Karpas-422 (cell line): Measurements from ENCODE around the gene EPS8. TPM values are rescaled to one million over a fixed set of nuclear protein-coding genes. Genes with fewer than 3 reads are reported as not detected.

Experiments
- DNase-seq: peaks from one replicate; pipeline ENCODE4 v3.0.0-alpha.2; 2015
- H2AFZ ChIP-seq: fragments of 200-600 bp; sonication (generic); 2 replicates; pipeline ENCODE4 v1.6.1; 2014; ENCODE audit warnings: antibody characterized with exemption, low read length, mixed read lengths
- H3K27ac ChIP-seq: fragments of 200-600 bp; sonication (generic); 2 replicates; pipeline ENCODE4 v1.5.1; 2014; ENCODE audit warnings: mild to moderate bottlenecking, low read length, moderate library complexity
- H3K27me3 ChIP-seq: fragments of 200-600 bp; sonication (generic); 2 replicates; pipeline ENCODE4 v1.6.1; 2014; ENCODE audit warnings: low read length, mixed read lengths
- H3K36me3 ChIP-seq: fragments of 200-600 bp; sonication (generic); 2 replicates; pipeline ENCODE4 v1.6.1; 2014; ENCODE audit warnings: low read length, mixed read lengths; ENCODE audit not compliant: insufficient read depth
- H3K4me1 ChIP-seq: fragments of 200-600 bp; sonication (generic); 2 replicates; pipeline ENCODE4 v1.6.1; 2014; ENCODE audit warnings: mild to moderate bottlenecking, low read length, mixed read lengths
- H3K4me2 ChIP-seq: fragments of 200-600 bp; sonication (generic); 2 replicates; pipeline ENCODE4 v1.6.1; 2014; ENCODE audit warnings: low read length, low read depth, mild to moderate bottlenecking; ENCODE audit not compliant: poor library complexity, severe bottlenecking
- H3K4me3 ChIP-seq: fragments of 200-600 bp; sonication (generic); 2 replicates; pipeline ENCODE4 v1.5.1; 2014; ENCODE audit warnings: mild to moderate bottlenecking, antibody characterized with exemption, low read length, mixed read lengths
- H3K79me2 ChIP-seq: fragments of 200-600 bp; sonication (generic); 2 replicates; pipeline ENCODE4 v1.6.1; 2014; ENCODE audit warnings: mild to moderate bottlenecking, low read length, mixed read lengths
- H3K9ac ChIP-seq: fragments of 200-600 bp; sonication (generic); 2 replicates; pipeline ENCODE4 v1.6.0; 2014; ENCODE audit warnings: low read length
- H3K9me2 ChIP-seq: fragments of 200-600 bp; sonication (generic), shearing (Covaris generic); replicated peaks from 2 replicates; pipeline ENCODE4 v1.6.0; 2014; ENCODE audit warnings: mild to moderate bottlenecking, low read length, moderate library complexity; ENCODE audit not compliant: insufficient read depth
- H3K9me3 ChIP-seq: fragments of 300-700, 200-600 bp; sonication (generic); 2 replicates; pipeline ENCODE4 v1.6.1; 2014; ENCODE audit warnings: low read length, mixed read lengths
- H4K20me1 ChIP-seq: fragments of 200-600 bp; sonication (generic); 2 replicates; pipeline ENCODE4 v1.6.1; 2014; ENCODE audit warnings: mild to moderate bottlenecking, antibody characterized with exemption, low read length, low read depth; ENCODE audit not compliant: insufficient read depth
- total RNA-seq: library from RNA; depleted of rRNA; stranded (reverse); fragments of >200 nt; shearing (Covaris generic); gene quantifications from 2 replicates; pipeline ENCODE4 v1.2.3, GENCODE V29; 2014; ENCODE audit warnings: low replicate concordance

Gene EPS8
- total RNA-seq, 1 experiment from 2014 or later, result not detected

GRCh38 chr12:15824516-15824915 is 35.3 kb upstream of the EPS8 start:
- H4K20me1 ChIP-seq, result no peaks in the 10 kb centered on the region
- no peaks in the 10 kb centered on the region for H3K79me2 ChIP-seq
- H3K36me3 ChIP-seq, result no peaks in the 10 kb centered on the region
- no peaks in the 10 kb centered on the region for H3K27me3 ChIP-seq
- no peaks in the 10 kb centered on the region for H3K9me2 ChIP-seq
- H3K4me3 ChIP-seq, result no peak overlapping the region
- no peak overlapping the region for H2AFZ ChIP-seq
- H3K9me3 ChIP-seq, result no peaks in the 10 kb centered on the region
- H3K9ac ChIP-seq, result no peak overlapping the region
- H3K4me2 ChIP-seq, result no peak overlapping the region
- H3K27ac ChIP-seq, result no peak overlapping the region
- H3K4me1 ChIP-seq, result no peaks in the 10 kb centered on the region
- DNase-seq, result no peak

- DNase-seq, result no peak
- Histone ChIP-seq H3K36me3 (no peaks in the 10 kb centered on the region), H3K4me3 (no peak overlapping the region), H4K20me1 (no peaks in the 10 kb centered on the region), H3K27ac (no peak overlapping the region), H2AFZ (no peak overlapping the region), H3K9me3 (no peaks in the 10 kb centered on the region), H3K79me2 (no peaks in the 10 kb centered on the region), H3K4me2 (no peak overlapping the region), H3K27me3 (no peaks in the 10 kb centered on the region), H3K9ac (no peak overlapping the region), H3K4me1 (no peaks in the 10 kb centered on the region), H3K9me2 (no peaks in the 10 kb centered on the region)
These were observed 34.4 kb upstream of the EPS8 start for GRCh38 chr12:15823360-15824128.

- H3K4me2 ChIP-seq, result no peak overlapping the region
- H3K36me3 ChIP-seq, result no peaks in the 10 kb centered on the region
- H3K27me3 ChIP-seq, result no peaks in the 10 kb centered on the region
- H3K4me3 ChIP-seq, result no peak overlapping the region
- no peaks in the 10 kb centered on the region for H3K9me3 ChIP-seq
- DNase-seq, result no peak
- H3K27ac ChIP-seq, result no peak overlapping the region
- H3K4me1 ChIP-seq, result no peaks in the 10 kb centered on the region
- H3K9ac ChIP-seq, result no peak overlapping the region
- no peaks in the 10 kb centered on the region for H3K9me2 ChIP-seq
- H3K79me2 ChIP-seq, result no peaks in the 10 kb centered on the region
- no peaks in the 10 kb centered on the region for H4K20me1 ChIP-seq
- H2AFZ ChIP-seq, result no peak overlapping the region
These were observed 30.7 kb upstream of the EPS8 start for GRCh38 chr12:15819644-15820437.

- Histone ChIP-seq H3K4me2 (no peak overlapping the region), H3K9ac (no peak overlapping the region), H3K9me3 (no peaks in the 10 kb centered on the region), H3K4me1 (no peaks in the 10 kb centered on the region), H3K79me2 (no peaks in the 10 kb centered on the region), H3K27ac (no peak overlapping the region), H3K9me2 (no peaks in the 10 kb centered on the region), H2AFZ (no peak overlapping the region), H4K20me1 (no peaks in the 10 kb centered on the region), H3K27me3 (no peaks in the 10 kb centered on the region), H3K36me3 (no peaks in the 10 kb centered on the region), H3K4me3 (no peak overlapping the region)
- no peak for DNase-seq
These were observed 29.2 kb upstream of the EPS8 start for GRCh38 chr12:15818418-15818817.

- Histone ChIP-seq H3K9ac (no peak overlapping the region), H3K4me2 (no peak overlapping the region), H4K20me1 (no peaks in the 10 kb centered on the region), H3K27me3 (no peaks in the 10 kb centered on the region), H3K9me3 (no peaks in the 10 kb centered on the region), H3K4me3 (no peak overlapping the region), H3K4me1 (no peaks in the 10 kb centered on the region), H2AFZ (no peak overlapping the region), H3K9me2 (no peaks in the 10 kb centered on the region), H3K27ac (no peak overlapping the region), H3K79me2 (no peaks in the 10 kb centered on the region), H3K36me3 (no peaks in the 10 kb centered on the region)
- DNase-seq, result no peak
These were observed 26.5 kb upstream of the EPS8 start for GRCh38 chr12:15815730-15816129.

GRCh38 chr12:15811214-15812127 is 22.3 kb upstream of the EPS8 start:
- no peak for DNase-seq
- no peaks in the 10 kb centered on the region for H3K9me3 ChIP-seq
- no peak overlapping the region for H3K4me3 ChIP-seq
- H4K20me1 ChIP-seq, result no peaks in the 10 kb centered on the region
- H3K4me2 ChIP-seq, result no peak overlapping the region
- H2AFZ ChIP-seq, result no peak overlapping the region
- H3K9me2 ChIP-seq, result no peaks in the 10 kb centered on the region
- no peaks in the 10 kb centered on the region for H3K79me2 ChIP-seq
- H3K4me1 ChIP-seq, result no peaks in the 10 kb centered on the region
- no peak overlapping the region for H3K27ac ChIP-seq
- H3K36me3 ChIP-seq, result no peaks in the 10 kb centered on the region
- no peak overlapping the region for H3K9ac ChIP-seq
- H3K27me3 ChIP-seq, result no peaks in the 10 kb centered on the region

GRCh38 chr12:15808652-15809051 is 19.5 kb upstream of the EPS8 start:
- Histone ChIP-seq H2AFZ (no peak overlapping the region), H3K27me3 (no peaks in the 10 kb centered on the region), H3K4me2 (no peak overlapping the region), H3K79me2 (no peaks in the 10 kb centered on the region), H3K4me1 (no peaks in the 10 kb centered on the region), H3K4me3 (no peak overlapping the region), H3K9me3 (no peaks in the 10 kb centered on the region), H3K36me3 (no peaks in the 10 kb centered on the region), H3K9ac (no peak overlapping the region), H3K27ac (no peak overlapping the region), H4K20me1 (no peaks in the 10 kb centered on the region), H3K9me2 (no peaks in the 10 kb centered on the region)
- no peak for DNase-seq

GRCh38 chr12:15808250-15808649 is 19.1 kb upstream of the EPS8 start:
- Histone ChIP-seq H3K4me3 (no peak overlapping the region), H3K27me3 (no peaks in the 10 kb centered on the region), H3K9me3 (no peaks in the 10 kb centered on the region), H2AFZ (no peak overlapping the region), H4K20me1 (no peaks in the 10 kb centered on the region), H3K27ac (no peak overlapping the region), H3K4me2 (no peak overlapping the region), H3K79me2 (no peaks in the 10 kb centered on the region), H3K4me1 (no peaks in the 10 kb centered on the region), H3K9ac (no peak overlapping the region), H3K9me2 (no peaks in the 10 kb centered on the region), H3K36me3 (no peaks in the 10 kb centered on the region)
- no peak for DNase-seq
